ENCODE measurements around the gene TMEM204. TPM values are rescaled to one million over a fixed set of nuclear protein-coding genes. Genes with fewer than 3 reads are reported as not detected.
"Not testable (repeated sequence)": the region's sequence is repeated elsewhere in the genome, so short reads cannot be mapped to it uniquely, and the experiment has no call there.

TMEM204 gene
- total and polyA plus RNA-seq, 3 experiments from 2014 or later = 27.1 to 68.4 (median 30.9) TPM

DNA sequence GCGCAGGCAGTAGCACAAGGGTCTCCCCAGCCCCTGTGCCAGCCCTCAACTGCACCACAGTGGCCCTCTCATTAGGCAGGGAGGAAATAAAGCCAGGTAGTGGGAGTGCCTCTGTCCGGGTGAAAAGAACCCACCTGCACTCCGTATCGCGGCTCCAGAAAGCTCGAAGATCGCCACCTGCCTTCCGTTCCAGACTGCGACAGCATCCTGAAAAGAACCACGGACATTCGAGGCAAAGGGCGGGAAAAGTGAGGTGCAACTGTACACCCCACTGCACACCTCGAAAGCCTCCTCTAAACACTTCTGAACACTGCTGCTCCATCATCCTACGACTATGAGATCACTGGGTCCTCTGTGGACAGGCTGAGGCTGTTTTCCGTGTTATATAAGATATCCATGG, 49.7 kb downstream of the TMEM204 start:
- H3K27me3 Mint-ChIP-seq = no peaks in the 10 kb centered on the region
- no peaks in the 10 kb centered on the region for H3K4me1 ChIP-seq (ENCODE audit: insufficient read depth, low read length)
- H3K27ac ChIP-seq (ENCODE audit: low read depth, low read length) = no peak overlapping the region
- H3K9me3 Mint-ChIP-seq = no peaks in the 10 kb centered on the region
- no peaks in the 10 kb centered on the region for H3K9me3 ChIP-seq (ENCODE audit: low read length)
- no peak overlapping the region for H3K4me3 Mint-ChIP-seq
- H3K4me1 Mint-ChIP-seq = peaks cover 0 to 3% (median 0%) of the 10 kb centered on the region in 3 donors
- H3K27ac Mint-ChIP-seq = no peak overlapping the region
- CTCF ChIA-PET = no interaction called here
- H3K36me3 Mint-ChIP-seq = no peaks in the 10 kb centered on the region
- no peaks in the 10 kb centered on the region for H3K36me3 ChIP-seq (ENCODE audit: insufficient read depth, low read length)
- DNase-seq = no peak
- POLR2A ChIA-PET = no interaction called here
- no peak overlapping the region for H3K4me3 ChIP-seq (ENCODE audit: low read length)
- no peaks in the 10 kb centered on the region for H3K27me3 ChIP-seq (ENCODE audit: insufficient read depth, low read length, poor library complexity, severe bottlenecking)

DNA sequence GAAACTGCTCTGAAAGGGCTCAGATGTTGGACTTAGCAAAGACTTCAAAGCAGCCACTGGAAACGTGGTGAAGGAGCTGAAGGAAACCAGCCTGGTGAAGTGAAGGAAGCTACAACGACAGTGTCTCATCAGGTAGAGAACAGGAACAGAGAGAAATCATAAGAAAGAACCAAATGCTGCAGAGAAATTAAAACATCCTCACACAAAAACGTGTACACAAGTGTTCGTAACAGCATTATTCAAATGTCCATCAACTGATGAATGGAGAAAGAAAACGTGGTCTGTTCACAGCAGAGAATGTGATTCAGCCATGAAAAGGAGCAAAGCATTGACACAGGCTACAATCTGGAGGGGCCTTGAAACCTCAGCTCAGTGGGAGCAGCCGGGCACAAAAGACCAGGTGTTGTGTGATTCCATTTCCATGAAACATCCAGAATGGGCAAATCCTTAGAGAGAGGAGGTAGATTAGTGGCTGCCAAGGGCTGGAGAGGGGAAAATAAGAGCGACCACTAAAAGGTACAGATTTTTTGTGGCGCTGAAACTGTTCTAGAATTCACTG, 51.5 kb downstream of the TMEM204 start:
- ChIA-PET POLR2A (no interaction called here), CTCF (no interaction called here)
- Histone ChIP-seq H3K27me3 (ENCODE audit: insufficient read depth, low read length, poor library complexity, severe bottlenecking) (no peaks in the 10 kb centered on the region), H3K4me3 (ENCODE audit: low read length) (no peak overlapping the region), H3K36me3 (ENCODE audit: insufficient read depth, low read length) (no peaks in the 10 kb centered on the region), H3K9me3 (ENCODE audit: low read length) (no peaks in the 10 kb centered on the region), H3K27ac (ENCODE audit: low read depth, low read length) (no peak overlapping the region), H3K4me1 (ENCODE audit: insufficient read depth, low read length) (no peaks in the 10 kb centered on the region)
- no peaks in the 10 kb centered on the region for H3K4me1 Mint-ChIP-seq
- H3K27ac Mint-ChIP-seq = peak overlapping the region in 2 of 8 donors; percentile 36 to 58
- DNase-seq = no peak
- H3K27me3 Mint-ChIP-seq = no peaks in the 10 kb centered on the region
- no peaks in the 10 kb centered on the region for H3K9me3 Mint-ChIP-seq
- no peaks in the 10 kb centered on the region for H3K36me3 Mint-ChIP-seq
- no peak overlapping the region for H3K4me3 Mint-ChIP-seq

- Mint-ChIP-seq H3K4me1 (peaks cover 0 to 2% (median 0%) of the 10 kb centered on the region in 3 donors), H3K4me3 (no peak overlapping the region), H3K27ac (peak overlapping the region in 1 of 8 donors; percentile 88), H3K27me3 (no peaks in the 10 kb centered on the region), H3K9me3 (no peaks in the 10 kb centered on the region), H3K36me3 (no peaks in the 10 kb centered on the region)
- Histone ChIP-seq H3K27me3 (ENCODE audit: insufficient read depth, low read length, poor library complexity, severe bottlenecking) (no peaks in the 10 kb centered on the region), H3K4me1 (ENCODE audit: insufficient read depth, low read length) (no peaks in the 10 kb centered on the region), H3K4me3 (ENCODE audit: low read length) (no peak overlapping the region), H3K9me3 (ENCODE audit: low read length) (no peaks in the 10 kb centered on the region), H3K36me3 (ENCODE audit: insufficient read depth, low read length) (no peaks in the 10 kb centered on the region), H3K27ac (ENCODE audit: low read depth, low read length) (no peak overlapping the region)
- no peak for DNase-seq
- ChIA-PET CTCF (no interaction called here), POLR2A (no interaction called here)
These were observed 56.9 kb downstream of the TMEM204 start for GRCh38 chr16:1590366-1590765.

- no peak overlapping the region for H3K4me3 ChIP-seq (ENCODE audit: low read length)
- H3K4me3 Mint-ChIP-seq = no peak overlapping the region
- no peak overlapping the region for H3K27ac ChIP-seq (ENCODE audit: low read depth, low read length)
- no peaks in the 10 kb centered on the region for H3K36me3 ChIP-seq (ENCODE audit: insufficient read depth, low read length)
- no peaks in the 10 kb centered on the region for H3K9me3 Mint-ChIP-seq
- ChIA-PET CTCF (no interaction called here), POLR2A (no interaction called here)
- no peaks in the 10 kb centered on the region for H3K27me3 Mint-ChIP-seq
- peaks cover 0 to 2% (median 0%) of the 10 kb centered on the region in 3 donors for H3K4me1 Mint-ChIP-seq
- no peaks in the 10 kb centered on the region for H3K27me3 ChIP-seq (ENCODE audit: insufficient read depth, low read length, poor library complexity, severe bottlenecking)
- no peaks in the 10 kb centered on the region for H3K9me3 ChIP-seq (ENCODE audit: low read length)
- DNase-seq = no peak
- no peaks in the 10 kb centered on the region for H3K36me3 Mint-ChIP-seq
- no peaks in the 10 kb centered on the region for H3K4me1 ChIP-seq (ENCODE audit: insufficient read depth, low read length)
- H3K27ac Mint-ChIP-seq = no peak overlapping the region
These were observed 57.7 kb downstream of the TMEM204 start for GRCh38 chr16:1590930-1591705.

DNA sequence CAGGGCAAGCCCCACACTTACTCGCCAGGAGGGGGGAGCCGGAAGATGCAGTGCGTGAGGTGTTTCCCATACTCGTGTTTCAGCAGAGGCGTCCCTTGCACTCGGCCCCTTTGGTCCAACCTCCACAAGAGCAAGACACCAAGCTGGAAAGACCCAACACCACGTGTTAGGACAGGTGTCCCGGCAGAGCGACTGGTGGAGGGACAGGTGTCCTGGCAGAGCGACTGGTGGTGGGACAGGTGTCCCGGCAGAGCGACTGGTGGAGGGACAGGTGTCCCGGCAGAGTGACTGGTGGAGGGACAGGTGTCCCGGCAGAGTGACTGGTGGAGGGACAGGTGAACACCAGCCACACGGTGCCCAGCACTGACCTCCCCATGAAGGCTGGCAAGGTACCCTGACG, 59.0 kb downstream of the TMEM204 start:
- POLR2A ChIA-PET = no interaction called here
- Histone ChIP-seq H3K27ac (ENCODE audit: low read depth, low read length) (no peak overlapping the region), H3K9me3 (ENCODE audit: low read length) (no peaks in the 10 kb centered on the region), H3K27me3 (ENCODE audit: insufficient read depth, low read length, poor library complexity, severe bottlenecking) (no peaks in the 10 kb centered on the region), H3K4me3 (ENCODE audit: low read length) (no peak overlapping the region), H3K4me1 (ENCODE audit: insufficient read depth, low read length) (no peaks in the 10 kb centered on the region), H3K36me3 (ENCODE audit: insufficient read depth, low read length) (no peaks in the 10 kb centered on the region)
- Mint-ChIP-seq H3K27ac (peak overlapping the region in 1 of 8 donors; percentile 27), H3K4me3 (no peak overlapping the region), H3K27me3 (no peaks in the 10 kb centered on the region), H3K36me3 (no peaks in the 10 kb centered on the region), H3K4me1 (peaks cover 0 to 2% (median 0%) of the 10 kb centered on the region in 3 donors), H3K9me3 (no peaks in the 10 kb centered on the region)
- CTCF ChIA-PET = no interaction called here
- DNase-seq = no peak

DNA sequence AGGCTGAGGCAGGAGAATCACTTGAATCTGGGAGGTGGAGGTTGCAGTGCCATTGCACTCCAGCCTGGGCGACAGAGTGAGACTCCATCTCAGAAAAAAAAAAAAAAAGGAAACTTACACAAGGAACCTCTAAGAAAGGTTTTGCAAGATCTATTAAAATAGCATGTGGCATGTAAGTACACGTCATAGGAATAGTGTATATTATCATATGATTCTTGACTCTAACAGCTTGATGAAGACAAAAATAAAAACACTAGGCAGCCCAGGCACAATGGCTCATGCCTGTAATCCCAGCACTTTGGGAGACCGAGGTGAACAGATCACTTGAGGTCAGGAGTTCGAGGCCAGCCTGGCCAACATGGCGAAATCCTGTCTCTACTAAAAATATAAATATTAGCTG, 62.0 kb downstream of the TMEM204 start:
- H3K4me1 Mint-ChIP-seq; CTCF ChIA-PET; H3K27me3 ChIP-seq (ENCODE audit: insufficient read depth, low read length, poor library complexity, severe bottlenecking); H3K27ac ChIP-seq (ENCODE audit: low read depth, low read length); H3K4me3 ChIP-seq (ENCODE audit: low read length); H3K27me3 Mint-ChIP-seq; H3K4me3 Mint-ChIP-seq; DNase-seq; H3K9me3 ChIP-seq (ENCODE audit: low read length); H3K36me3 ChIP-seq (ENCODE audit: insufficient read depth, low read length); H3K9me3 Mint-ChIP-seq; H3K4me1 ChIP-seq (ENCODE audit: insufficient read depth, low read length); POLR2A ChIA-PET; H3K36me3 Mint-ChIP-seq: not testable (repeated sequence)
- peak overlapping the region in 1 of 8 donors; percentile 90 for H3K27ac Mint-ChIP-seq

GRCh38 chr16:1596516-1596915, 63.0 kb downstream of the TMEM204 start:
- Mint-ChIP-seq H3K27ac (no peak overlapping the region), H3K36me3 (peaks cover 0 to 4% (median 3%) of the 10 kb centered on the region in 3 donors), H3K27me3 (no peaks in the 10 kb centered on the region), H3K4me3 (no peak overlapping the region), H3K9me3 (no peaks in the 10 kb centered on the region), H3K4me1 (no peaks in the 10 kb centered on the region)
- Histone ChIP-seq H3K4me3 (ENCODE audit: low read length) (no peak overlapping the region), H3K9me3 (ENCODE audit: low read length) (no peaks in the 10 kb centered on the region), H3K36me3 (ENCODE audit: insufficient read depth, low read length) (no peaks in the 10 kb centered on the region), H3K27ac (ENCODE audit: low read depth, low read length) (no peak overlapping the region), H3K4me1 (ENCODE audit: insufficient read depth, low read length) (no peaks in the 10 kb centered on the region), H3K27me3 (ENCODE audit: insufficient read depth, low read length, poor library complexity, severe bottlenecking) (no peaks in the 10 kb centered on the region)
- ChIA-PET POLR2A (no interaction called here), CTCF (no interaction called here)
- DNase-seq = no peak

GRCh38 chr16:1597154-1597553, 63.7 kb downstream of the TMEM204 start:
- H3K9me3 ChIP-seq (ENCODE audit: low read length) = no peaks in the 10 kb centered on the region
- H3K4me3 ChIP-seq (ENCODE audit: low read length) = no peak overlapping the region
- ChIA-PET CTCF (no interaction called here), POLR2A (no interaction called here)
- no peaks in the 10 kb centered on the region for H3K36me3 ChIP-seq (ENCODE audit: insufficient read depth, low read length)
- H3K27me3 Mint-ChIP-seq = peaks cover 0 to 1% of the 10 kb centered on the region in 2 donors
- no peaks in the 10 kb centered on the region for H3K4me1 ChIP-seq (ENCODE audit: insufficient read depth, low read length)
- no peaks in the 10 kb centered on the region for H3K9me3 Mint-ChIP-seq
- no peaks in the 10 kb centered on the region for H3K27me3 ChIP-seq (ENCODE audit: insufficient read depth, low read length, poor library complexity, severe bottlenecking)
- no peak for DNase-seq
- H3K36me3 Mint-ChIP-seq = peaks cover 0 to 4% (median 3%) of the 10 kb centered on the region in 3 donors
- H3K4me3 Mint-ChIP-seq = no peak overlapping the region
- no peak overlapping the region for H3K27ac ChIP-seq (ENCODE audit: low read depth, low read length)
- H3K4me1 Mint-ChIP-seq = no peaks in the 10 kb centered on the region
- no peak overlapping the region for H3K27ac Mint-ChIP-seq
